Muscle layer of colon (tissue), 2 donors: ENCODE results near the gene WDR3.

Experiments
- H3K27ac ChIP-seq: one replicate; pipeline ENCODE4 v1.7.0; 2013; ENCODE audit warnings: low read depth, mild to moderate bottlenecking, low read length, moderate library complexity
- H3K27me3 ChIP-seq, 2 donors: one replicate each; pipeline ENCODE4 v1.7.0; 2013; ENCODE audit warnings: low read length in 2 of 2, mild to moderate bottlenecking in 2 of 2; ENCODE audit not compliant: insufficient read depth in 2 of 2, control insufficient read depth in 1 of 2
- H3K36me3 ChIP-seq: one replicate; pipeline ENCODE4 v1.7.0; 2013; ENCODE audit warnings: mild to moderate bottlenecking, low read length; ENCODE audit not compliant: insufficient read depth
- H3K4me1 ChIP-seq: one replicate; pipeline ENCODE4 v1.7.0; 2013; ENCODE audit warnings: mild to moderate bottlenecking, low read length; ENCODE audit not compliant: insufficient read depth
- H3K4me3 ChIP-seq, 2 donors: one replicate each; pipeline ENCODE4 v1.7.0; 2013; ENCODE audit warnings: low read length in 2 of 2, low read depth in 1 of 2, mild to moderate bottlenecking in 1 of 2, moderate library complexity in 1 of 2
- H3K9ac ChIP-seq: one replicate; pipeline ENCODE4 v1.7.0; 2013; ENCODE audit warnings: low read length
- H3K9me3 ChIP-seq: one replicate; pipeline ENCODE4 v1.7.0; 2013; ENCODE audit warnings: mild to moderate bottlenecking, low read length
- donor health status: abdominal sarcoma.
- donor health status: Adenocarcinoma of cecum.

The WDR3 gene

DNA sequence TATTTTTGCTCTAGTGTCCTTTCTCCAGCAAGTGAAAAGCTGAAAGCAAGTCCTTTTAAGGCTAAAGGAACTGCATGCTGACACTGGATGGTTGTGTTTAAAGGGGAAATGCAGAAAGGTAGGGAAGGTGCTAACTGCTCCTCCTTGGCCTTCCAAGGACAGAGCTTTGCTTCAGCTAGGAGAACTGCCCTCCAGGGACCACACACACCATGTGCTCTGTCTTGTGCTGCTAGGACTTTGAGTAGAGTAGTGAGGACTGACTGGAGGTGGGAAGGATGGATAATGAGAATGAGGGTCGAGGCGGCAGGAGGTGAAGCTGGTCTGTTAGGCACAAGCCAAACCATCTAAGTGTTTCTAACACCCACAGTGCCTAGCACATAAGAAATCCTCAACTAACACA, 77.9 kb downstream of the WDR3 start:
- Histone ChIP-seq H3K4me1 (no peaks in the 10 kb centered on the region), H3K9ac (no peak overlapping the region), H3K27me3 (no peaks in the 10 kb centered on the region), H3K36me3 (no peaks in the 10 kb centered on the region), H3K27ac (no peak overlapping the region), H3K9me3 (no peaks in the 10 kb centered on the region), H3K4me3 (no peak overlapping the region)

DNA sequence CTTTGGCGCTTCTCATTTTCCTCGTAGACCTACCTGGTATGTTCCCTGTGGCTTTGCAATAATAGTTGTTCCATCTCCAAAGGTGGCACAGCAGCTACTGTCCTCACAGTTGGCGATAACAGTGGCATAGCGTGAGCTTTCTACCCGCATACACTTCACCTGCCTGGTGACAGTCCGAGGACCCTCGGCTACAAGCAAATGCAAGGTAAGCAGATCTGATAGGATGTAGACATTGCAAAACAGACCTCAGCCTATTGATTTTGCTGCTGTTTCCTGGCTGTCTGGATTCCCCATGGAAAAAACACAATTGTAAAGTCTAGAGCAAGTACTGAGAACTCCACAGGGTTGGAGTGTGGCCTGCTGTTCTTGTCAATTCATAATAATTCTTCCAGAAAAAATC, 78.5 kb downstream of the WDR3 start:
- Histone ChIP-seq H3K27ac (no peak overlapping the region), H3K4me1 (no peaks in the 10 kb centered on the region), H3K9me3 (no peaks in the 10 kb centered on the region), H3K9ac (no peak overlapping the region), H3K27me3 (no peaks in the 10 kb centered on the region), H3K36me3 (no peaks in the 10 kb centered on the region), H3K4me3 (no peak overlapping the region)

GRCh38 chr1:118012515-118013124, 83.1 kb downstream of the WDR3 start:
- Histone ChIP-seq H3K27ac (no peak overlapping the region), H3K27me3 (no peaks in the 10 kb centered on the region), H3K9ac (no peak overlapping the region), H3K9me3 (no peaks in the 10 kb centered on the region), H3K4me3 (no peak overlapping the region), H3K36me3 (no peaks in the 10 kb centered on the region), H3K4me1 (no peaks in the 10 kb centered on the region)

DNA sequence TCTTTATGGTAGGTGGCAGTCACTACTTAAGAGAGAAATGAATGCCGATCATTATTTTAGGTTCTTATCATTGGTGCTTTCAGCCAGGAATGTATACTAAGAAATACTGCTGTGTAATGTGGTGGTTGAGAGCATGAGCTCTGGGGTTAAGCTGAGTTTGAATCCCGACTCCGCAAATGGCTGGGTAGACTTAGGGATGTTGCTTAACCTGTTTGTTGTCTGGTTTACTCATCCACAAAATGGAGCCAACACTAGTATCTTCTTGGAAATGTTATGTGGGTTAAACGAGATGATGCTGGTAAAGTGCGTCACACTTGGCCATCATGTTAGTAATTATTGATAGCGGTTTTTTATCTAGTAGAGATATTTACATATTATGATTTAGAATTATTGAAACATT, 83.8 kb downstream of the WDR3 start:
- no peak overlapping the region for H3K27ac ChIP-seq
- H3K4me1 ChIP-seq, result no peaks in the 10 kb centered on the region

DNA sequence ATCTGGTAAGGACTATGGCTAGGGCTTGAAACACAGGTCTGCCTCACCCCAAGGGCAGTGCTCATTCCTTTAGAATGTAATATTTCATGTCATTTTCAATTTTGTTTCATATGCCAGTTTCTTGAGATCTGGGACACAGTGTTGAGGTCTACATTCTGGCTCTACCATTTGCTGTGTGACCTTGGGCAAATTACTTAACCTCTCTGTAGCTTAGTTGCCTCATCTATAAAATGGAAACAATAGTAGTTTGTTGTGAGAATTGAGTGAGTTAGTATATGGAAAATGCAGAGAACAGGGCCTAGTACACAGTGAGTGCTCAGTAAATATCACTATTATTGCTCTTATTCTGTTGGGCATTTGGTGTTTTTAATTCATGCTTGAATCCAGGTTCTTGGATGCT, 84.4 kb downstream of the WDR3 start:
- no peak overlapping the region for H3K27ac ChIP-seq
- H3K9me3 ChIP-seq, result no peaks in the 10 kb centered on the region
- H3K4me3 ChIP-seq, result no peak overlapping the region
- no peaks in the 10 kb centered on the region for H3K4me1 ChIP-seq
- no peaks in the 10 kb centered on the region for H3K27me3 ChIP-seq
- H3K9ac ChIP-seq, result no peak overlapping the region
- H3K36me3 ChIP-seq, result no peaks in the 10 kb centered on the region

More for the DNA sequence above, 83.8 kb downstream of the WDR3 start:
- Histone ChIP-seq H3K4me3 (no peak overlapping the region), H3K27me3 (no peaks in the 10 kb centered on the region), H3K9me3 (no peaks in the 10 kb centered on the region), H3K36me3 (no peaks in the 10 kb centered on the region), H3K9ac (no peak overlapping the region)
